ENCODE measurements around the gene MDFI.

The MDFI gene

GRCh38 chr6:41638002-41638934 is at the start of gene MDFI:
TSS of gene MDFI (plus strand) at chr6:41638468. CDS start at chr6:41638750, 282 bp downstream.
- DNase-seq, result no peak

GRCh38 chr6:41589223-41589622 is 49.0 kb upstream of the MDFI start:
- no peak for DNase-seq

GRCh38 chr6:41589636-41590622 is 48.3 kb upstream of the MDFI start:
- no peak for DNase-seq

GRCh38 chr6:41591122-41591521 is 47.1 kb upstream of the MDFI start:
- DNase-seq, result no peak

GRCh38 chr6:41591859-41592502 is 46.3 kb upstream of the MDFI start:
- DNase-seq, result peak; percentile 64

GRCh38 chr6:41593406-41593805 is 44.9 kb upstream of the MDFI start:
- no peak for DNase-seq

- DNase-seq, result no peak
These were observed 44.4 kb upstream of the MDFI start for GRCh38 chr6:41593839-41594238.

GRCh38 chr6:41594326-41594725 is 43.9 kb upstream of the MDFI start:
- no peak for DNase-seq

- DNase-seq, result no peak
These were observed 43.5 kb upstream of the MDFI start for GRCh38 chr6:41594766-41595165.

GRCh38 chr6:41595166-41595565 is 43.1 kb upstream of the MDFI start:
- no peak for DNase-seq

- DNase-seq, result no peak
These were observed 42.1 kb upstream of the MDFI start for GRCh38 chr6:41596096-41596685.

- no peak for DNase-seq
These were observed 41.5 kb upstream of the MDFI start for GRCh38 chr6:41596807-41597206.

GRCh38 chr6:41597246-41598000 is 40.8 kb upstream of the MDFI start:
- no peak for DNase-seq

GRCh38 chr6:41598670-41599014 is 39.6 kb upstream of the MDFI start:
- no peak for DNase-seq

GRCh38 chr6:41599015-41599851 is 39.0 kb upstream of the MDFI start:
- DNase-seq, result no peak

GRCh38 chr6:41599852-41600445 is 38.3 kb upstream of the MDFI start:
- DNase-seq, result no peak

- no peak for DNase-seq
These were observed 37.6 kb upstream of the MDFI start for GRCh38 chr6:41600499-41601247.

- no peak for DNase-seq
These were observed 37.1 kb upstream of the MDFI start for GRCh38 chr6:41601248-41601549.

- DNase-seq, result no peak
These were observed 35.9 kb upstream of the MDFI start for GRCh38 chr6:41602422-41602743.
